Activated T-helper 2 cell treated with anti-CD3 and anti-CD28 coated beads, Interferon-gamma antibody, Interleukin-2, Interleukin-4, amounts not matched to agents 10 μg/mL and 5 μg/mL and 100 μg/mL, durations not matched to agents 14 hours and 24 hours and 36 hours (primary cell): ENCODE results near the gene APOB. TPM values are rescaled to one million over a fixed set of nuclear protein-coding genes. Genes with fewer than 3 reads are reported as not detected.

Experiments used
- DNase-seq: peaks from one replicate; pipeline ENCODE4 v3.0.0; 2021; ENCODE audit warnings: low spot score
- H3K27ac Mint-ChIP-seq: one replicate; pipeline ENCODE4 v1.8.0; 2021; ENCODE audit warnings: mixed read lengths
- H3K27me3 Mint-ChIP-seq: one replicate; pipeline ENCODE4 v1.8.0; 2021; ENCODE audit warnings: low read depth, mixed read lengths
- H3K36me3 Mint-ChIP-seq: one replicate; pipeline ENCODE4 v1.8.0; 2021; ENCODE audit warnings: low read depth, mixed read lengths
- H3K4me1 Mint-ChIP-seq: one replicate; pipeline ENCODE4 v1.8.0; 2021; ENCODE audit warnings: low read depth, mixed read lengths
- H3K4me3 Mint-ChIP-seq: one replicate; pipeline ENCODE4 v1.8.0; 2021; ENCODE audit warnings: low read depth, mild to moderate bottlenecking, moderate library complexity, mixed read lengths
- H3K9me3 Mint-ChIP-seq: one replicate; pipeline ENCODE4 v1.8.0; 2021; ENCODE audit warnings: mixed read lengths
- intact Hi-C: fragments of 100-400 bp; cut with micrococcal nuclease; formaldehyde crosslinking; loops from one replicate; pipeline ENCODE4 v1.15.1; 2023
- total RNA-seq: library from RNA; stranded (reverse); gene quantifications from 2 replicates; pipeline ENCODE4 v1.2.3, GENCODE V29; 2022

Gene APOB
- total RNA-seq, 1 donor from 2014 or later: not detected

- Mint-ChIP-seq H3K9me3 (no peaks in the 10 kb centered on the region), H3K4me3 (no peak overlapping the region)
- intact Hi-C loops: no loop called here
Observed at GRCh38 chr2:21059885-21060610, 16.2 kb upstream of the APOB start.

GRCh38 chr2:21057097-21057496 lies 13.2 kb upstream of the APOB start:
- DNase-seq: no peak
- no peaks in the 10 kb centered on the region for H3K4me1 Mint-ChIP-seq

More at GRCh38 chr2:21059885-21060610, 16.2 kb upstream of the APOB start:
- H3K27ac Mint-ChIP-seq: no peak overlapping the region
- no peak for DNase-seq
- H3K4me1 Mint-ChIP-seq: no peaks in the 10 kb centered on the region
- no peaks in the 10 kb centered on the region for H3K27me3 Mint-ChIP-seq
- H3K36me3 Mint-ChIP-seq: no peaks in the 10 kb centered on the region

GRCh38 chr2:21055879-21056790 lies 12.3 kb upstream of the APOB start:
- no peak overlapping the region for H3K27ac Mint-ChIP-seq
- no peaks in the 10 kb centered on the region for H3K4me1 Mint-ChIP-seq
- no peak overlapping the region for H3K4me3 Mint-ChIP-seq
- no peaks in the 10 kb centered on the region for H3K9me3 Mint-ChIP-seq
- no peaks in the 10 kb centered on the region for H3K36me3 Mint-ChIP-seq
- no peak for DNase-seq
- intact Hi-C loops: no loop called here
- H3K27me3 Mint-ChIP-seq: no peaks in the 10 kb centered on the region

More at GRCh38 chr2:21057097-21057496, 13.2 kb upstream of the APOB start:
- H3K27me3 Mint-ChIP-seq: no peaks in the 10 kb centered on the region
- H3K4me3 Mint-ChIP-seq: no peak overlapping the region
- H3K36me3 Mint-ChIP-seq: no peaks in the 10 kb centered on the region
- intact Hi-C loops: no loop called here
- no peak overlapping the region for H3K27ac Mint-ChIP-seq
- no peaks in the 10 kb centered on the region for H3K9me3 Mint-ChIP-seq

- no peaks in the 10 kb centered on the region for H3K9me3 Mint-ChIP-seq
- H3K27ac Mint-ChIP-seq: no peak overlapping the region
- no peak for DNase-seq
- no peak overlapping the region for H3K4me3 Mint-ChIP-seq
- intact Hi-C loops: no loop called here
- H3K36me3 Mint-ChIP-seq: no peaks in the 10 kb centered on the region
- no peaks in the 10 kb centered on the region for H3K4me1 Mint-ChIP-seq
- H3K27me3 Mint-ChIP-seq: no peaks in the 10 kb centered on the region
Observed at GRCh38 chr2:21055451-21055850, 11.6 kb upstream of the APOB start.

- H3K27ac Mint-ChIP-seq: no peak overlapping the region
Observed at GRCh38 chr2:21054011-21054410, 10.1 kb upstream of the APOB start.

GRCh38 chr2:21052044-21052443 lies 8.2 kb upstream of the APOB start:
- Mint-ChIP-seq H3K27me3 (no peaks in the 10 kb centered on the region), H3K27ac (no peak overlapping the region), H3K9me3 (no peaks in the 10 kb centered on the region), H3K4me3 (no peak overlapping the region), H3K36me3 (no peaks in the 10 kb centered on the region), H3K4me1 (no peaks in the 10 kb centered on the region)
- intact Hi-C loops: no loop called here
- no peak for DNase-seq

More at GRCh38 chr2:21054011-21054410, 10.1 kb upstream of the APOB start:
- DNase-seq: no peak
- H3K9me3 Mint-ChIP-seq: no peaks in the 10 kb centered on the region
- intact Hi-C loops: no loop called here
- no peaks in the 10 kb centered on the region for H3K36me3 Mint-ChIP-seq
- no peak overlapping the region for H3K4me3 Mint-ChIP-seq
- no peaks in the 10 kb centered on the region for H3K27me3 Mint-ChIP-seq
- no peaks in the 10 kb centered on the region for H3K4me1 Mint-ChIP-seq

- Mint-ChIP-seq H3K36me3 (no peaks in the 10 kb centered on the region), H3K9me3 (no peaks in the 10 kb centered on the region), H3K4me1 (no peaks in the 10 kb centered on the region), H3K4me3 (no peak overlapping the region), H3K27me3 (no peaks in the 10 kb centered on the region), H3K27ac (no peak overlapping the region)
- intact Hi-C loops: no loop called here
- DNase-seq: no peak
Observed at GRCh38 chr2:21050164-21050563, 6.3 kb upstream of the APOB start.

- no peaks in the 10 kb centered on the region for H3K36me3 Mint-ChIP-seq
- peaks cover 3% of the 10 kb centered on the region for H3K4me1 Mint-ChIP-seq
- intact Hi-C loops: no loop called here
- H3K9me3 Mint-ChIP-seq: no peaks in the 10 kb centered on the region
- no peak for DNase-seq
- peaks cover 8% of the 10 kb centered on the region for H3K27me3 Mint-ChIP-seq
- no peak overlapping the region for H3K4me3 Mint-ChIP-seq
- H3K27ac Mint-ChIP-seq: no peak overlapping the region
Observed at GRCh38 chr2:21047141-21048009, 3.5 kb upstream of the APOB start.

- no peaks in the 10 kb centered on the region for H3K36me3 Mint-ChIP-seq
- no peaks in the 10 kb centered on the region for H3K9me3 Mint-ChIP-seq
- no peak overlapping the region for H3K4me3 Mint-ChIP-seq
- peaks cover 3% of the 10 kb centered on the region for H3K4me1 Mint-ChIP-seq
- no peak for DNase-seq
- intact Hi-C loops: no loop called here
- H3K27ac Mint-ChIP-seq: no peak overlapping the region
- H3K27me3 Mint-ChIP-seq: peaks cover 8% of the 10 kb centered on the region
Observed at GRCh38 chr2:21046506-21046905, 2.6 kb upstream of the APOB start.

GRCh38 chr2:21044694-21045371 lies 960 bp upstream of the APOB start:
- intact Hi-C loops: no loop called here
- Mint-ChIP-seq H3K27ac (no peak overlapping the region), H3K9me3 (no peaks in the 10 kb centered on the region), H3K27me3 (peaks cover 8% of the 10 kb centered on the region), H3K36me3 (no peaks in the 10 kb centered on the region), H3K4me1 (peaks cover 3% of the 10 kb centered on the region), H3K4me3 (no peak overlapping the region)
- no peak for DNase-seq

GRCh38 chr2:21042958-21043743 lies 722 bp downstream of the APOB start:
- H3K36me3 Mint-ChIP-seq: no peaks in the 10 kb centered on the region
- H3K4me1 Mint-ChIP-seq: peaks cover 3% of the 10 kb centered on the region
- peak; percentile 17 for DNase-seq
- H3K27me3 Mint-ChIP-seq: peaks cover 8% of the 10 kb centered on the region
- H3K4me3 Mint-ChIP-seq: no peak overlapping the region
- intact Hi-C loops: loop anchor here (1.0 kb wide), 1 partner anchor 75 kb away; no protein-coding TSS in a partner anchor
- no peaks in the 10 kb centered on the region for H3K9me3 Mint-ChIP-seq
- no peak overlapping the region for H3K27ac Mint-ChIP-seq

GRCh38 chr2:21042708-21042957 lies 1.2 kb downstream of the APOB start:
- intact Hi-C loops: no loop called here
- Mint-ChIP-seq H3K4me3 (no peak overlapping the region), H3K27ac (no peak overlapping the region), H3K4me1 (peaks cover 3% of the 10 kb centered on the region), H3K27me3 (peaks cover 8% of the 10 kb centered on the region), H3K9me3 (no peaks in the 10 kb centered on the region), H3K36me3 (no peaks in the 10 kb centered on the region)
- no peak for DNase-seq
